ENCODE data around the gene DHRS4.
"Not testable (repeated sequence)": the region's sequence is repeated elsewhere in the genome, so short reads cannot be mapped to it uniquely, and the experiment has no call there.

DNA sequence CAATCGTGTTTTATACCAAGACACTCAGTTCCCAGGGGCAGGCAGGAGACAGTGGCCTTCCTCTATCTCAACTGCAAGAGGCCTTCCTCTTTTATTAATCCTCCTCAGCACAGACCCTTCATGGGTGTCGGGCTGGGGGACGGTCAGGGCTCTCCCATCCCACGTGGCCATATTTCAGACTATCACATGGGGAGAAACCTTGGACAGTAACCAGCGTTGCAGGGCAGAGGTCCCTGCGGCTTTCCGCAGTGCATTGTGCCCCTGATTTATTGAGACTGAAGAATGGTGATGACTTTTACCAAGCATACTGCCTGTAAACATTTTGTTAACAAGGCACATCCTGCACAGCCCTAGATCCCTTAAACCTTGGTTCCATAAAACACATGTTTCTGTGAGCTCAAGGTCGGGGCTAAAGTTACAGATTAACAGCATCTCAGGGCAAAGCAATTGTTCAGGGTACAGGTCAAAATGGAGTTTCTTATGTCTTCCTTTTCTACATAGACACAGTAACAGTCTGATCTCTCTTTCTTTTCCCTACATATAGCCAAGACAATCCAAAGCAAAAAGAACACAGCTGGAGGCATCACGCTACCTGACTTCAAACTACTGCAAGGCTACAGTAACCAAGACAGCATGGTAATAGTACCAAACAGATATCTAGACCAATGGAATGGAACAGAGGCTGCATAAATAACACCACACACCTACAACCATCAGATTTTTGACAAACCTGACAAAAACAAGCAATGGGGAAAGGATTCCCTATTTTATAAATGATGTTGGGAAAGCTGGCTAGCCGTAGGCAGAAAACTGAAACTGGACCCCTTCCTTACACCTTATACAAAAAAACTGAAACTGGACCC is 28.6 kb downstream of the DHRS4 start:
- TF ChIP-seq, protein P1, sequence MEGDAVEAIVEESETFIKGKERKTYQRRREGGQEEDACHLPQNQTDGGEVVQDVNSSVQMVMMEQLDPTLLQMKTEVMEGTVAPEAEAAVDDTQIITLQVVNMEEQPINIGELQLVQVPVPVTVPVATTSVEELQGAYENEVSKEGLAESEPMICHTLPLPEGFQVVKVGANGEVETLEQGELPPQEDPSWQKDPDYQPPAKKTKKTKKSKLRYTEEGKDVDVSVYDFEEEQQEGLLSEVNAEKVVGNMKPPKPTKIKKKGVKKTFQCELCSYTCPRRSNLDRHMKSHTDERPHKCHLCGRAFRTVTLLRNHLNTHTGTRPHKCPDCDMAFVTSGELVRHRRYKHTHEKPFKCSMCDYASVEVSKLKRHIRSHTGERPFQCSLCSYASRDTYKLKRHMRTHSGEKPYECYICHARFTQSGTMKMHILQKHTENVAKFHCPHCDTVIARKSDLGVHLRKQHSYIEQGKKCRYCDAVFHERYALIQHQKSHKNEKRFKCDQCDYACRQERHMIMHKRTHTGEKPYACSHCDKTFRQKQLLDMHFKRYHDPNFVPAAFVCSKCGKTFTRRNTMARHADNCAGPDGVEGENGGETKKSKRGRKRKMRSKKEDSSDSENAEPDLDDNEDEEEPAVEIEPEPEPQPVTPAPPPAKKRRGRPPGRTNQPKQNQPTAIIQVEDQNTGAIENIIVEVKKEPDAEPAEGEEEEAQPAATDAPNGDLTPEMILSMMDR (IDR thresholded peaks at IDR 0.05; ENCODE audit: borderline replicate concordance, extremely low read depth, low read length, poor library complexity, severe bottlenecking), result not testable (repeated sequence)
- not testable (repeated sequence) for TF ChIP-seq EZH2 (IDR thresholded peaks at IDR 0.05; ENCODE audit: borderline replicate concordance, low read depth, low read length, severe bottlenecking)

Data from DND-41 (cell line).